ENCODE data around the gene C8A. TPM values are rescaled to one million over a fixed set of nuclear protein-coding genes. Genes with fewer than 3 reads are reported as not detected.

Gene C8A
- total RNA-seq, 1 donor from 2014 or later, result not detected

GRCh38 chr1:56874689-56875088, 20.1 kb downstream of the C8A start:
- intact Hi-C loops (cut with DNase I), result no loop called here
- Histone ChIP-seq H3K4me1 (no peaks in the 10 kb centered on the region), H3K4me3 (no peak overlapping the region), H3K27me3 (no peaks in the 10 kb centered on the region), H3K27ac (no peak overlapping the region), H3K9me3 (no peaks in the 10 kb centered on the region), H3K36me3 (no peaks in the 10 kb centered on the region)
- TF ChIP-seq CTCF (IDR thresholded peaks at IDR 0.05) (no peak), POLR2AphosphoS5 (IDR thresholded peaks at IDR 0.05; ENCODE audit: insufficient read depth in 1 of 2, low read depth in 1 of 2) (no peak), POLR2A (IDR thresholded peaks at IDR 0.05) (no peak)
- DNase-seq (ENCODE audit: extremely low spot score in 2 of 2), result no peak

- Histone ChIP-seq H3K27me3 (no peaks in the 10 kb centered on the region), H3K9me3 (no peaks in the 10 kb centered on the region)
- no peak for DNase-seq (ENCODE audit: extremely low spot score in 2 of 2)
These were observed 23.4 kb downstream of the C8A start for GRCh38 chr1:56877973-56878372.

GRCh38 chr1:56880774-56881173, 26.2 kb downstream of the C8A start:
- Histone ChIP-seq H3K27ac (no peak overlapping the region), H3K27me3 (no peaks in the 10 kb centered on the region), H3K4me1 (no peaks in the 10 kb centered on the region), H3K36me3 (no peaks in the 10 kb centered on the region), H3K9me3 (no peaks in the 10 kb centered on the region), H3K4me3 (no peak overlapping the region)
- no peak for DNase-seq (ENCODE audit: extremely low spot score in 2 of 2)
- intact Hi-C loops (cut with DNase I), result no loop called here
- TF ChIP-seq POLR2AphosphoS5 (IDR thresholded peaks at IDR 0.05; ENCODE audit: insufficient read depth in 1 of 2, low read depth in 1 of 2) (no peak), POLR2A (IDR thresholded peaks at IDR 0.05) (no peak), CTCF (IDR thresholded peaks at IDR 0.05) (no peak)

More at GRCh38 chr1:56877973-56878372, 23.4 kb downstream of the C8A start:
- TF ChIP-seq POLR2AphosphoS5 (IDR thresholded peaks at IDR 0.05; ENCODE audit: insufficient read depth in 1 of 2, low read depth in 1 of 2) (no peak), CTCF (IDR thresholded peaks at IDR 0.05) (no peak), POLR2A (IDR thresholded peaks at IDR 0.05) (no peak)
- Histone ChIP-seq H3K4me1 (no peaks in the 10 kb centered on the region), H3K27ac (no peak overlapping the region), H3K4me3 (no peak overlapping the region), H3K36me3 (no peaks in the 10 kb centered on the region)
- intact Hi-C loops (cut with DNase I), result no loop called here

GRCh38 chr1:56881417-56881816, 26.8 kb downstream of the C8A start:
- intact Hi-C loops (cut with DNase I), result no loop called here
- no peaks in the 10 kb centered on the region for H3K4me1 ChIP-seq
- DNase-seq (ENCODE audit: extremely low spot score in 2 of 2), result no peak
- H3K27ac ChIP-seq, result no peak overlapping the region
- H3K4me3 ChIP-seq, result no peak overlapping the region
- H3K36me3 ChIP-seq, result no peaks in the 10 kb centered on the region
- H3K9me3 ChIP-seq, result no peaks in the 10 kb centered on the region
- TF ChIP-seq POLR2AphosphoS5 (IDR thresholded peaks at IDR 0.05; ENCODE audit: insufficient read depth in 1 of 2, low read depth in 1 of 2) (no peak), POLR2A (IDR thresholded peaks at IDR 0.05) (no peak), CTCF (IDR thresholded peaks at IDR 0.05) (no peak)
- H3K27me3 ChIP-seq, result no peaks in the 10 kb centered on the region

- Histone ChIP-seq H3K27me3 (no peaks in the 10 kb centered on the region), H3K27ac (no peak overlapping the region), H3K36me3 (no peaks in the 10 kb centered on the region), H3K4me1 (no peaks in the 10 kb centered on the region), H3K4me3 (no peak overlapping the region), H3K9me3 (no peaks in the 10 kb centered on the region)
- no peak for TF ChIP-seq CTCF (IDR thresholded peaks at IDR 0.05)
- TF ChIP-seq POLR2AphosphoS5 (IDR thresholded peaks at IDR 0.05; ENCODE audit: insufficient read depth in 1 of 2, low read depth in 1 of 2), result no peak
- TF ChIP-seq POLR2A (IDR thresholded peaks at IDR 0.05), result no peak
- intact Hi-C loops (cut with DNase I), result no loop called here
- DNase-seq (ENCODE audit: extremely low spot score in 2 of 2), result no peak
These were observed 35.6 kb downstream of the C8A start for GRCh38 chr1:56890229-56890628.
